Esophagus (tissue), 2 donors: ENCODE measurements around the gene APOB. TPM values are rescaled to one million over a fixed set of nuclear protein-coding genes. Genes with fewer than 3 reads are reported as not detected.

Experiments
- H3K27ac ChIP-seq, 2 donors: one replicate each; pipeline ENCODE4 v1.5.1; 2013; ENCODE audit warnings: low read depth in 2 of 2, mild to moderate bottlenecking in 2 of 2, inconsistent platforms in 1 of 2, low read length in 1 of 2, moderate library complexity in 1 of 2
- H3K27me3 ChIP-seq, 2 donors: one replicate each; pipeline ENCODE4 v1.6.1; 2013; ENCODE audit warnings: low read length in 2 of 2, control low read depth in 1 of 2, mild to moderate bottlenecking in 1 of 2; ENCODE audit not compliant: insufficient read depth in 2 of 2, control insufficient read depth in 1 of 2
- H3K36me3 ChIP-seq, 2 donors: one replicate each; pipeline ENCODE4 v1.6.1; 2013; ENCODE audit warnings: low read length in 1 of 2; ENCODE audit not compliant: control insufficient read depth in 2 of 2, insufficient read depth in 2 of 2
- H3K4me1 ChIP-seq, 2 donors: one replicate each; pipeline ENCODE4 v1.6.1; 2013; ENCODE audit warnings: low read length in 1 of 2; ENCODE audit not compliant: control insufficient read depth in 2 of 2, insufficient read depth in 2 of 2
- H3K4me3 ChIP-seq, 2 donors: one replicate each; pipeline ENCODE4 v1.5.1; 2013; ENCODE audit warnings: low read length in 2 of 2, mild to moderate bottlenecking in 2 of 2, low read depth in 1 of 2, moderate library complexity in 1 of 2
- H3K9me3 ChIP-seq, 2 donors: one replicate each; pipeline ENCODE4 v1.6.1; 2013; ENCODE audit warnings: mild to moderate bottlenecking in 2 of 2, low read depth in 1 of 2, low read length in 1 of 2, moderate library complexity in 1 of 2; ENCODE audit not compliant: control insufficient read depth in 2 of 2, insufficient read depth in 1 of 2
- whole genome bisulfite sequencing, 2 donors: extraction: QIAGEN DNeasy Blood & Tissue Kit; methylation state at CpG; one replicate each; pipeline ENCODE4 v1.1.7; 2013; 5-methylcytosine and 5-hydroxymethylcytosine counted together
- polyA plus RNA-seq, 2 donors: library from polyadenylated mRNA; stranded (reverse); fragments of 200-250 nt; gene quantifications; one replicate each; pipeline ENCODE4 v1.2.3, GENCODE V29; 2013
- donor health status: healthy with polysubstance abuse.
- donor health status: Bipolar disorder and iron deficiency.

Gene APOB
- polyA plus RNA-seq, 2 donors, result 0.02 TPM

DNA sequence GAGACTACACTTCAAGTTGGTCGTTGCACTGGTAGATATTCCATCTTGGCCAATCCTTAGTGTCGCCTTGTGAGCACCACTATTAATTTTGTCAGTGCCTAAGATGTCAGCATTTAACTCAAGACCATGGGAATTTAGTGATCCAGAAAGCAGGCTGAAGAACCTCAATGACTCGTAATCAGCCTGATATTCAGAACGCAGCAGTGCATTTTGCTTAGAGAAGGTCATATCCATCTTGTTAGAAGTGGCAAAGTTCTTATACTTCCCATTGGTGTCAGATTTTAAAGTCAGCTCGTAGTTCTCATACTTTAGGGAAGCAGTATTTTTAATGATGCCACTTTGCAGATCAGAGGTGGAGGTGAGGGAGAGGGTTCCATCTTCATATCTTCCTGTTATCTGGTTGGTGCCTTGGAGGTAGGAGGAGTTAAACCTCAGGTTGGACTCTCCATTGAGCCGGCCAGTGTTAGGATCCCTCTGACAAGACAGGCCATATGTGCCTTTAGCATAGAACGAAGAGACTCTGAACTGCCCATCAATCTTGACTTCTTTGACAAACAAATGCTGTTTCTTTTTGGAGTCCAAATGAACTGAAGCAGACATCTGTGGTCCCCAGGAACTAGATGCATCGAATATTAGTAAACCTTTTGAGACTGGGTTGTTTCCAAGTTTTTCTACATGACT, 31.9 kb downstream of the APOB start:
- 82 to 86% methylated on average over 8 of the region's 8 CpGs for WGBS, 2 donors
- Histone ChIP-seq H3K4me1 (no peaks in the 10 kb centered on the region), H3K27me3 (no peaks in the 10 kb centered on the region), H3K4me3 (no peak overlapping the region), H3K9me3 (no peaks in the 10 kb centered on the region), H3K36me3 (no peaks in the 10 kb centered on the region), H3K27ac (no peak overlapping the region)

DNA sequence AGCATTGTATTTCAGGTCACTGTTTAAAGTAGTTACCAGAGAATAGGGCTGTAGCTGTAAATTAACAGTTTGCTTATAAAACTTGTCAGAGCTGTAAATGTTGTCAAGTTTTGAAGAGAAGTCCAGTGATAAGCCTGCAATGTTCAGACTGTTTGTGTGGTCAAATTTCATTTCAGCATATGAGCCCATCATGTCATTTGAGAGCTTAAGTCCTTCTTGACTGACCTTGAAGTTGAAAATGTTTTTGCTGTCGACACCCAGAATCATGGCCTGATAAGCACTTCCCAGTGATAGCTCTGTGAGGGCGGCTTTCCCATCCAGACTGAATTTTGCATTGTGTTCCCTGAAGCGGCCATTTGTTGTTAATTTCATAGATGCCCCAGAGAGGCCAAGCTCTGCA, 32.4 kb downstream of the APOB start:
- H3K4me1 ChIP-seq, result no peaks in the 10 kb centered on the region
- H3K27me3 ChIP-seq, result no peaks in the 10 kb centered on the region
- 86 to 88% methylated on average over 3 of the region's 3 CpGs for WGBS, 2 donors
- H3K27ac ChIP-seq, result no peak overlapping the region
- H3K9me3 ChIP-seq, result no peaks in the 10 kb centered on the region
- no peak overlapping the region for H3K4me3 ChIP-seq
- no peaks in the 10 kb centered on the region for H3K36me3 ChIP-seq

DNA sequence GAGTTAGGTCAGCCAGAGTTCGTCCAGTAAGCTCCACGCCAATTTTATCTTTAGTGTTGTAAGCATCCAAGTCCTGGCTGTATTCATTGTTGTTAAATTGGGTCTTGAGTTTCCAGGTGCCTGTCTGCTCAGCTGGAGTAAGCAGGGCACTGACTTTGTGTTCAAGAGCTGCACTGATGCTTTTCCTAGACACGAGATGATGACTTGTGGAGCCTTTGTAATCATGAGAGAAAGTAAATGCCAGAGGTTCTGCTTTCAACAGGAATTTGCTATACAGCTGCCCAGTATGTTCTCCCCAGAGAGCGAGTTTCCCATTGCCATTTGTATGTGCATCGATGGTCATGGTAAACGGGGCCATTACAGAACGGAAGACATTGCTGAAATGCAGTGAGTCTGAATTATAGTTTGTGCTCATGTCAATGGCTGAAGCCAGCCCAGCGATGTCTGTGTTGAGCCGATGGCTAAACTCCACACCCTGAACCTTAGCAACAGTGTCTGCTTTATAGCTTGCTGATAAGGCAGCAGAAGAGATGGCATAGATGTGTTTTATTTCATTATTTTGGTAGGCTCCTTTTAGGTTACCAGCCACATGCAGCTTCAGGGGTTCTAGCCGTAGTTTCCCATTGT, 32.9 kb downstream of the APOB start:
- no peaks in the 10 kb centered on the region for H3K27me3 ChIP-seq
- H3K4me1 ChIP-seq, result no peaks in the 10 kb centered on the region
- no peak overlapping the region for H3K27ac ChIP-seq
- no peaks in the 10 kb centered on the region for H3K9me3 ChIP-seq
- WGBS, 2 donors, result 83 to 85% methylated on average over 10 of the region's 10 CpGs
- H3K36me3 ChIP-seq, result no peaks in the 10 kb centered on the region
- no peak overlapping the region for H3K4me3 ChIP-seq

DNA sequence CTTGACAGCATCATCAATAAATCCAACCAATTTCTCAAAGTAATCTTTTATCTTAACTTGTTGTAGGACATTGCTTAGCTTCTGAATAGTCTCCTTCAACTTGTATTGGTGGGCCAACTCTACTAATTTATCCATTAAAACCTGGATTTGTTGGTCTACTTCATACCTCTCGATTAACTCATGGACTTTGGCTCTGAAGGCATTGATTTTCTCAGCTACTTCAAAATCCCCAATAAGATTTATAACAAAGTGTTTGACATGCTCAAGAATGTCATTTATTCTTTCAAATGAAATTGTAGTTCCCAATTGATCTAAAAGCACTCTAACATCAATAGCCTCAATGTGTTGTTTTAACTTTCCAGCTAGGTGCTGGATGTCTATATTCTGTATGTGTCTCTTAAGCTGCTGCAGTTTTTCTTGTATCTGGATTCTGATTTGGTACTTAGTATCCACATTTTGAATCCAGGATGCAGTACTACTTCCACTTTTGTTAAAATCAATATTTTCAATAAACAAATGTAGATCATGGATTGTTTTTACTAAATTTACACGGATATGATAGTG, 34.1 kb downstream of the APOB start:
- H3K4me1 ChIP-seq, result no peaks in the 10 kb centered on the region
- H3K27me3 ChIP-seq, result no peaks in the 10 kb centered on the region
- H3K27ac ChIP-seq, result no peak overlapping the region
- no peaks in the 10 kb centered on the region for H3K36me3 ChIP-seq
- WGBS, 2 donors, result 70 to 72% methylated on average over 2 of the region's 2 CpGs
- H3K9me3 ChIP-seq, result no peaks in the 10 kb centered on the region
- no peak overlapping the region for H3K4me3 ChIP-seq

- Histone ChIP-seq H3K36me3 (no peaks in the 10 kb centered on the region), H3K27ac (no peak overlapping the region), H3K27me3 (no peaks in the 10 kb centered on the region), H3K4me3 (no peak overlapping the region), H3K9me3 (no peaks in the 10 kb centered on the region), H3K4me1 (no peaks in the 10 kb centered on the region)
- 87 to 89% methylated on average over 7 of the region's 7 CpGs for WGBS, 2 donors
Measured at GRCh38 chr2:21008790-21009661, 34.8 kb downstream of the APOB start.

DNA sequence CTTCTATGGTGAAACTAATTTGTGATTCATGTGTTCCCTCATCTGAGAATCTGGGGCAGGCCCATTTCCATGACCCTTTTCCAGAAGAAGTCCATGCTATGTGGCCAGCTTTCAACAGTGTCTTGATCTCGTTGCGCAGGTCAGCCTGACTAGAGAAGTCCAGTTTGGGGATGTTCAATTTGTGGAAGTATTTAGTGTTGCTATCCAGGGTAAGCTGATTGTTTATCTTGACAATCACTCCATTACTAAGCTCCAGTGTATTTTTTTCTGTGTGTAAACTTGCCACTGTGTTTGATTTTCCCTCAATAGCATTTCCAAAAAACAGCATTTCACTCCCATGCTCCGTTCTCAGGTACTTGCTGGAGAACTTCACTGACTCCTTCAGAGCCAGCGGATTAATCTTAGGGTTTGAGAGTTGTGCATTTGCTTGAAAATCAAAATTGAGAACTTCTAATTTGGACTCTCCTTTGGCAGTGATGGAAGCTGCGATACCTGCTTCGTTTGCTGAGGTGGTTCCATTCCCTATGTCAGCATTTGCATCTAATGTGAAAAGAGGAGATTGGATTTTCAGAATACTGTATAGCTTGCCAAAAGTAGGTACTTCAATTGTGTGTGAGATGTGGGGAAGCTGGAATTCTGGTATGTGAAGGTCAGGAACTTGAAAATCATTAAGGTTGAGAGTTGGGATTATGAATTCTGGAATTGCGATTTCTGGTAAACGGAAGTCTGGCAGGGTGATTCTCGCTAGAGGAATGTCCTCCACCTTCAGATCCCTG, 35.7 kb downstream of the APOB start:
- Histone ChIP-seq H3K9me3 (no peaks in the 10 kb centered on the region), H3K4me1 (no peaks in the 10 kb centered on the region), H3K4me3 (no peak overlapping the region), H3K36me3 (no peaks in the 10 kb centered on the region), H3K27me3 (no peaks in the 10 kb centered on the region), H3K27ac (no peak overlapping the region)
- WGBS, 2 donors, result 91 to 92% methylated on average over 9 of the region's 9 CpGs

- Histone ChIP-seq H3K4me3 (no peak overlapping the region), H3K36me3 (no peaks in the 10 kb centered on the region), H3K9me3 (no peaks in the 10 kb centered on the region), H3K4me1 (no peaks in the 10 kb centered on the region), H3K27ac (no peak overlapping the region), H3K27me3 (no peaks in the 10 kb centered on the region)
- WGBS, 2 donors, result 62 to 73% methylated on average over 8 of the region's 8 CpGs
Measured at GRCh38 chr2:21007129-21008013, 36.5 kb downstream of the APOB start.

DNA sequence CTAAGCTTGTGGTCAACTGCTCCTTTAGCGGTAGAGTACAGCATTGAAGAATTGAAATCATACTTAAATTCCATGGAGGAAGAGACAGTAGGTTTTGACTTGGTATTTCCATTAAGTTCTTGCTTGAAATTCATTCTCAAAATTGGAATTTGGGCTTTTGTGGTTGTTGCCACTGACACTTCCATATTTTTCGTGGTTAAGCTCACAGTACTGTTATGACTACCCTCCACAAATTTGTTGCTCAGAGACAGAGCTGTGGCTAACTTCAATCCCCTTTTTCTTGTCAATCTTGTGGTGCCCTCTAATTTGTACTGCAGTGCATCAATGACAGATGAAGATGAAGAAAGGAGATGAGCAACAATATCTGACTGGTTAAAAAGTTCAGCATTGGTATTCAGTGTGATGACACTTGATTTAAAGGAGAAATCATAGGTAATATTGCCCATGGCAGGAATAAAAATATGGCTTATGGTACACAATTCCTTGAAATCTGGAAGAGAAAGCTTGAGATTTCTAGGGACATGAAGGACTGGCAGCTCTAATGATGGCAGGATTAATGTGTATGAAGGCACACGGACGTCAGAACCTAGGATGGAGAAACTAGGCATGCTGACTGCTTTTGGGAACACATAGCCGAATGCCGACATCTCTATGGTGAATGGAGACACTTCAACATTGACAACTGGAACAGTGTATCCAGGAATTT, 37.3 kb downstream of the APOB start:
- H3K27ac ChIP-seq, result no peak overlapping the region
- H3K9me3 ChIP-seq, result no peaks in the 10 kb centered on the region
- no peaks in the 10 kb centered on the region for H3K27me3 ChIP-seq
- no peaks in the 10 kb centered on the region for H3K36me3 ChIP-seq
- H3K4me3 ChIP-seq, result no peak overlapping the region
- no peaks in the 10 kb centered on the region for H3K4me1 ChIP-seq
- WGBS, 2 donors, result 73 to 79% methylated on average over 6 of the region's 6 CpGs
